Cardiac septum (tissue), 1 donor: ENCODE results near the gene OR2B2. TPM values are rescaled to one million over a fixed set of nuclear protein-coding genes. Genes with fewer than 3 reads are reported as not detected.
A peak's percentile ranks its signal among the peaks of the same experiment; 100 is the strongest.

ENCODE experiments used
- DNase-seq: peaks from one replicate; pipeline ENCODE4 v3.0.0-alpha.2; 2020; ENCODE audit warnings: low spot score
- intact Hi-C: fragments of 100-400 bp; cut with DNase I; formaldehyde crosslinking; loops from one replicate; pipeline ENCODE4 v1.14.0; 2022
- total RNA-seq: library from RNA; stranded (reverse); fragmentation: NEBNext Ultra II Directional; extraction: Animal tissue kit (Norgen Biotek cat#: 25700); gene quantifications from one replicate; pipeline ENCODE4 v1.2.1, GENCODE V29; 2021
- donor health status: DM: no; HTN: no; CAD: no.

OR2B2 gene
- total RNA-seq, 1 donor from 2014 or later: not detected

DNA sequence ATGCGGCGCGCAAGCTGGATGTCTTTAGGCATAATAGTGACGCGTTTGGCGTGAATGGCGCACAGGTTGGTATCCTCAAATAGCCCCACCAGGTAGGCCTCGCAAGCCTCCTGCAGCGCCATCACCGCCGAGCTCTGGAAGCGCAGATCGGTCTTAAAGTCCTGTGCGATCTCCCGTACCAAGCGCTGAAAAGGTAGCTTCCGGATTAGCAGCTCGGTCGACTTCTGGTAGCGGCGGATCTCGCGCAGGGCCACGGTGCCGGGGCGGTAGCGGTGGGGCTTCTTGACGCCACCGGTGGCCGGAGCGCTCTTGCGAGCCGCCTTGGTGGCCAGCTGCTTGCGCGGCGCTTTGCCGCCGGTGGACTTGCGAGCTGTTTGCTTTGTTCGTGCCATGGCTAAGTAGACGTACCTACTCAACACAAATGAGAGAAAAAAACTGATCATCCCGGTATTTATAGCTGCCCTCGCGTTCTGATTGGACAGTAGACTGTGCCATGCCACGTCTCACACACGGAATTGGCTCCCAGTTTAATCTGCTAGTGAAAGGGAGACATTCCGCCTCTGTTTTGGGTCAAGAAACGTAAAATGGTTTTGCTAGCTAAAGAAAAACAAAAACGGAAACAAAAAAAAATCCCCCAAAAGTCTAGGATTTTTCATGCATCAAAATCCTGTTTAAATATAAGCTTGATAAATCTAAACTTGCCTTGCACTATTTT, 40.1 kb downstream of the OR2B2 start:
- intact Hi-C loops: loop anchor here (2.0 kb wide), 1 partner anchor 21 kb away; a partner anchor contains a TSS
- DNase-seq: peak; percentile 84

DNA sequence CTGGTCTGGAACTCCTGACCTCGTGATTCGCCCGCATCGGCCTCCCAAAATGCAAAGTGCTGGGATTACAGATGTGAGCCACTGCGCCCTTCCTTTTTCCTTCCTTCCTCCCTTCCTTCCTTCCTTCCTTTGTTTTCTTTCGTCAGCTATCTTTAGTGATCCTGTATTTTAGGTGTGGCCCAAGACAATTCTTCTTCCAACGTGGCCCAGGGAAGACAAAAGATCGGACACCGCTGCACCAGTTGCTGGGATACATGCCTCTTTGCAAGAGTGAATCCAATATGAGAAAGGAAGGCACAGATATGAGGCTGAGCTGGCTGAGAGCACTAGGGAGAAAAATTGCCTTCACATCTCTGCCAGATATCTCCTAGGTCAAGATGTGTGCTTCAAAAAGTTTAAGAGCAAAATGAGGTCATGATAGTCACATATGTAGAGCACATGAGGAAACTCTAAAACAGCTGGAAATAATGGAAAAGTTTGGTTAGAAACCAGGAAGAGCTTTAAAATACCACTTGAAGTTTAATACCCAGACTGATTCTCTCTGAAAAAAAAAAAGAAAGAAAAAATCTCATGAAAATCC, 41.8 kb downstream of the OR2B2 start:
- no peak for DNase-seq
- intact Hi-C loops: no loop called here

DNA sequence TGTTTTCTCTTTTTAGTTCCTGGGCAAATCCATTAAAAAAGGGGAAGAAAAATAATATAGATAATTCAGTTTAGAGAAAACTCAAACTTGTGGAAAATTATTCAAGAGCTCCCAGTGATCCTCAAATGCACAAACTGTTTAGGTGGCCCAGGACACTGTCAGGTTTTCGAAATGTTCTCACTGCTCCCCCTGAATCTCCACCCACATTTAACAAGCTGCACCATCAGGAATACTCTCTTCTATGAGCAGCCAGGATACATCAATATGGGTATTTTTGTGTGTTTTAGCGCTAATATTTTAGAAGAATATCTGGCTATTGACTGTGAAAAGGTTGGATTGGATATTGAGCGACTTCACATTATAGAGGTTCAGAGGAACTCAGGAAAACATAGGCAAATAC, 43.9 kb downstream of the OR2B2 start:
- intact Hi-C loops: loop anchor here (10.0 kb wide), 1 partner anchor 1274 kb away; the partner anchor contains the start of gene ABT1
- DNase-seq: no peak

DNA sequence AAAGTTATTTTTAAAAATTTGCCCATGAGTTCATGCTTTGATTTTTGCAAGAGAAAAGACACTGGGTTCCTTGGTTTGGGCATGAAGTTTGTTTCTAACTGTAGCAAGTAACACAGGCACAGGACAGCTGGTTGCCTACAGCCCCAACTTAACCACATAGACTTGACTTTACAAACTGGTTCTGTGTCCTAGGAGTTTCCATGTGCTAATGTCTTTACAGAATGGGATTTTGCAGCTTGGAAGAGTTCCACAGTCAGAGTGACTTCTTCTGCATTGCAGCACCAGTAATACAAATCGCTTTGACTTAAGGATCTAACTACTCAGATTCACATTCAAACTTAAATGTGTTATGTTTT, 44.3 kb downstream of the OR2B2 start:
- no peak for DNase-seq
- intact Hi-C loops: loop anchor here (2.0 to 10.0 kb wide), 2 partner anchors 29 to 1273 kb away; partner anchors contain the start of gene ABT1

DNA sequence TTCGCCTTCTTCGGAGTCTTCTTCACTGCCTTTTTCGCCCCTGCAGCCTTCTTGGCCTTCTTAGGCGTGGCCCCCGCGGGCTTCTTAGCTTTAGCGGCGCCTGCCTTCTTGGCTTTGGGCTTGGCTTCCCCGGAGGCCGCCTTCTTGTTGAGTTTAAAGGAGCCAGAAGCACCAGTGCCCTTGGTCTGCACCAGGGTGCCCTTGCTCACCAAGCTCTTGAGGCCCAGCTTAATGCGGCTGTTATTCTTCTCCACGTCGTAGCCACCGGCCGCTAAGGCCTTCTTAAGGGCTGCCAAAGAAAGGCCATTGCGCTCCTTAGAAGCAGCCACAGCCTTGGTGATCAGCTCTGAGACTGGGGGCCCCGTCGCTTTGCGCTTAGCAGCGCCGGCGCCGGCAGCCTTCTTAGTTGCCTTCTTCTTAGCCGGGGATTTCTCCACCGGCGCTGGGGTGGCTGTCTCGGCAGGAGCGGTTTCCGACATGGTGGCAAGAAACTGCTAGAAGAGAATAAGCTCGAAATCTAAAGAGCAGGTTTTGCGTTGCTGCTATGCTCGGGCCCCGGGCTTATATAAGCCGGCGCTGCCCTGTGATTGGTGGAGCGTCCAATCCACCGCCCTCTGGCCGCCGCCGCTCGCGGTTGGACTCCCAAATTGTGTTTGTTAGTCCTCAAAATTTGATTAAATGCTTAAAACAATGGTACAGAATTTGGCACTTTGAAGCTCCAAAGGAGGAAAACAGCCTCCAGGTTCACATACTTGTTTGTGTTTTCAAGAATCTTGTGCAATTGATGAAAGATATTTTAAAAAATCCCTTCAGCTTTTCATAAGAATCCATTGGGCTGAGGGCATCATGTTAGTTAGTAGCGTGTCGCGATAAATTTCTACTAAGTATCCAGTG, 44.9 kb downstream of the OR2B2 start:
- peak; percentile 82 for DNase-seq
- intact Hi-C loops: loop anchor here (2.0 to 10.0 kb wide), 2 partner anchors 28 to 1272 kb away; partner anchors contain the start of gene ABT1

DNA sequence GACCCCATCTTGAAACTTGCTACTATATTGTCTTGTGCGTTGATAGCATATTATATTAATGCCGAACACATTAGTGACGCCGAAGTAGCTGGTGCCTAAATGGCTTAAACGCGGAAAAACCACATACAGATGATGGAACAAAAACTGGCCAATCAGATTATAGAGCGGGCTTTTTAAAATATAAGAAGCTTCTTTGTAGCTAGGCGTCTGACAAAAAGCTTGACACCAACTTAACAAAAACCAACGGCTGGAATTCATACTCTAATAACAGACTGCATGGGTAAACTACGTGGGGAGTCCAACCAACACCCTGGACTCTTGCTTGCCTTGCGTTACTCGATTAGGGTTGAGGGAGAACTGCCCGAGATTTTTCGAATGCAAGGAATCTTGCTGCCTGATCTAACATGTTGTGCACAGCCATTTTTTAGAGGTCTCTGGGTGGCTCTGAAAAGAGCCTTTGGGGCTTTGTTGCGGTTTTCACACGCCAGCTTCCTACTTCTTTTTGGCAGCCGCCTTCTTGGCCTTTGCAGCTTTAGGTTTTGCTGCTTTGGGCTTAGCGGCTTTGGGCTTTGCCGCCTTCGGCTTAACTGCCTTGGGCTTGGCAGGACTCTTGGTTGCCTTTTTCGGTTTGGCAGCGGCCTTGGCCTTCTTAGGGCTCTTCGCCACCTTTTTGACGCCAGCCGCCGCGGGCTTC, 45.7 kb downstream of the OR2B2 start:
- DNase-seq: no peak
- intact Hi-C loops: loop anchor here (2.0 to 10.0 kb wide), 2 partner anchors 28 to 1272 kb away; partner anchors contain the start of gene ABT1

DNA sequence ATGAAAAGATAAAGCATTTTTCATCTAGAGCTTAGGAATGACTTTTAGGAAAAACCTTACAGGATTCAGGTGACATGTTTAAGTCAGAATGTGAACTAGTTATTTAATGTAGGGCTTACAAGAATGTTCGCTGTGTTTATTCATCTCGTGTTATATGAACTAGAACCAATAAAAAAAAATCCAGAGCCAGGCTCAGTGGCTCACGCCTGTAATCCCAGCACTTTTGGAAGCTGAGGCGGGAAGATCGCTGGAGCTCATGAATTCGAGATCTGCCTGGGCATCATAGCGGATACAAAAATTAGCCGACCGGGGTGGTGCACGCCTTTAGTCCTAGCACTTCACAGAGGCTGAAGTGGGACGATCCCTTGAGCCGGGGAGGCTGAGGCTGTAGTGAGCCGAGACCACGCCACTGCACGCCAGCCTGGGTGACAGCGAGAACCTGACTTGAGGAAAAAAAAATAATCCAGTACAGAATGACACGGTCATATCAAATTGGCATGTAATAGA, 46.3 kb downstream of the OR2B2 start:
- intact Hi-C loops: loop anchor here (2.0 to 10.0 kb wide), 2 partner anchors 27 to 1271 kb away; partner anchors contain the start of gene ABT1
- DNase-seq: no peak

DNA sequence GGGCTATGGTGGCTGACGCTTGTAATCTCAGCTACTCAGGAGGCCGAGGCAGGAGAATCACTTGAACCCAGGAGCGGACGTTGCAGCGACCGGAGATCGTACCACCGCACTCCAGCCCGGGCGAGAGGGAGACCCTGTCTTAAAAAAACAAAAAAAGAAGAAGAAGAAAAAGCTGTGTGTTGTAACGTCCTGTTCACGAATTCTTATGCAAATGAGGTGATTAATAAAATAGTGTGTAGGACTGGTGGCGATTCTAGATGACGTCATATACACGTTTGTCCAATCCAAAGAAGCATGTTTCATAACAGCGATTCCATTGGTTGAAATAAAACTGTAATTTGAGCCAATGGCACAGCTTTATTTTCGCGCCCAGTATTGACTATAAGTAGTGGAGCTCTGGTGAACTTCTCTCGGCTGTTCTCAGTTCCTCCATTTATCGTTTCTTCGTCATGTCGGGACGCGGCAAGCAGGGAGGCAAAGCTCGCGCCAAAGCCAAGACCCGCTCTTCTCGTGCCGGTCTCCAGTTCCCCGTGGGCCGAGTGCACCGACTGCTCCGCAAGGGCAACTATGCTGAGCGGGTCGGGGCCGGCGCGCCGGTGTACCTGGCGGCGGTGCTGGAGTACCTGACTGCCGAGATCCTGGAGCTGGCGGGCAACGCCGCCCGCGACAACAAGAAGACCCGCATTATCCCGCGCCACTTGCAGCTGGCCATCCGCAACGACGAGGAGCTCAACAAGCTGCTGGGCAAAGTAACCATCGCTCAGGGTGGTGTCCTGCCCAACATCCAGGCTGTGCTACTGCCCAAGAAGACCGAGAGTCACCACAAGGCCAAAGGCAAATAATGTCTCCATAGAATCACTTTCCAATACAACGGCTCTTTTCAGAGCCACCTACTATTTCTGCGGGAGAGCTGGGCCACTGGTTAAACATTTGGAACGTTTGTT, 47.0 kb downstream of the OR2B2 start:
- DNase-seq: peak; percentile 78
- intact Hi-C loops: loop anchor here (10.0 kb wide), 1 partner anchor 1270 kb away; the partner anchor contains the start of gene ABT1

DNA sequence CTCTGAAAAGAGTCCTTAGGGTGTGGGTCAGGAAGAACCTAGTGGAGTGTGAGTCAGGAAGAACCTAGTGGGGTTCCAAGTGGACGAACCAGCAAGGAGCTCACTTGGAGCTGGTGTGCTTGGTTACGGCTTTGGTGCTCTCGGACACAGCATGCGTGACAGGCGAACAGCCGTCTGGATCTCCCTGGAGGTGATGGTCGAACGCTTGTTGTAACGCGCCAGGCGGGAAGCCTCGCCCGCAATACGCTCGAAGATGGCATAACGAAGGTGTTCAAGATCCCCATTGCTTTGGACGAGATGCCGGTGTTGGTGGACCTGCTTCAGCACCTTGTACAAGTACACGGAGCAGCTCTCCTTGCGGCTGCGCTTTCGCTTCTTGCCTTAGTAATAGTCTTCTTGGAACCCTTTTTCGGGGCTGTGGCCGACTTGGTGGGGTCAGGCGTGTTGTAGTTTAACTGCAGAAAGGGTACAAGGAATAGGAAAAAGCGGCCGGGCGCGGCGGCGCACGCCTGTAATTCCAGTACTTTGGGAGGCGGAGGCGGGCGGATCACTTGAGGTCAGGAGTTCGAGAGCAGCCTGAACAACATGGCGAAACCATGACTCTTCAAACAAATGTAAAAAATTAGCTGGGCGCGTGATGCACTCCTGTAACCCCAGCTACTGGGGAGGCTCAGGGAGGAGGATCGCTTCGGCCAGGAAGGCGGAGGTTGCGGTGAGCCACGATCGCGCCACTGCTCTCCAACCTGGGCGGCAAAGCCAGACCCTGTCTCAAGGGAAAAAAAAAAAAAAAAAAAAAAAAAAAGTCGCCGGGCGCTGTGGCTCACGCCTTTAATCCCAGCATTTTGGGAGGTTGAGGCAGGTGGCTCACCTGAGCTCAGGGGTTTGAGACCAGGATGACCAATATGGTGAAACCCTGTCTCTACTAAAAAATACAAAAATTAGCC, 48.0 kb downstream of the OR2B2 start:
- DNase-seq: no peak

DNA sequence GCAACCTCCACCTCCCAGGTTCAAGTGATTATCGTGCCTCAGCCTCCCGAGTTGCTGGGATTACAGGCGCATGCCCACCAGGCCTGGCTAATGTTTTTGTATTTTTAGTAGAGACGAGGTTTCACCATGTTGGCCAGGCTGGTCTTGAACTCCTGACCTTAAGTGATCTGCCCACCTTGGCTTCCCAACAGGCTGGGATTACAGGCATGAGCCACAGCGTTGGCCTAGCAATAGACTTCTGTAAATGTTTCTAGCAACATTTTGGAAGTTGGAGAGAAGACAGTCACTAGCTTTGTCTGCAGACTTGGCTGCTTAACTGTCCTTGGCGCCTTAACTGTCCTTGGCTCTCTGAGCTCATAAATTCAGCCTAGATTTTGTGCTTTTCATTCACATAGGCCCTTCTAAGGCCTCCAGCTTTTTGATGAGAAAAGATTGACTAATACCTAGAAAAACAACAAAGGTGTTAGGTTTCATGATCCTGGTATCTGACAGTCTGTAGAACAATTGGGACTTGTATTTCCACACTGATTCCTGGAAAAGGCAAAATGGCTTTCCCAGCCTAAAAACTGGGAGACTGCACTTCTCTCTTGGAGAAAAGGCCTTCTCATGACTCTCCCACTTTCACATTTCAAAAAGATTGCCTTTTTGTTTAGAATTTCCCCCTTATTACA, 49.7 kb downstream of the OR2B2 start:
- DNase-seq: no peak
- intact Hi-C loops: loop anchor here (10.0 kb wide), 1 partner anchor 1268 kb away; the partner anchor contains the start of gene ABT1

More for the DNA sequence above, 48.0 kb downstream of the OR2B2 start:
- intact Hi-C loops: loop anchor here (10.0 kb wide), 1 partner anchor 1269 kb away; the partner anchor contains the start of gene ABT1

DNA sequence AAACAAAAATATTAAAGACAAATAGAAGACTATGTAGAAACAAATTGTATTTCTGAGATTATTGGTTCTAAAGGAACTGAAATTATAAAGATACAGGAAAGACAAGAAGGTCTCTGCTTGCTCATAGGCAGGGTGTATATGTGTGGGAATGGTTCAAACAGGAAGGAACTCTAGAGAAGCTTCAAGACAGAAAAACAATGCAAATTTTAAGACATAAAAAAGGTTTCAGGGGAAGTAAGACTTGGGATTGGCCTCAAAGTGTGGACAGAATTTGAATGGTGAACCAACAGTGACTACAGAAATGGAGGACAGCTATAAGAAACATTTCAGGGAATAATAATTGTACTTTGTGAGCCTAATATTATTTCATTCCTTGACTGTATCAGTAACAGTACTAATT, 50.3 kb downstream of the OR2B2 start:
- intact Hi-C loops: loop anchor here (10.0 kb wide), 1 partner anchor 1267 kb away; the partner anchor contains the start of gene ABT1

DNA sequence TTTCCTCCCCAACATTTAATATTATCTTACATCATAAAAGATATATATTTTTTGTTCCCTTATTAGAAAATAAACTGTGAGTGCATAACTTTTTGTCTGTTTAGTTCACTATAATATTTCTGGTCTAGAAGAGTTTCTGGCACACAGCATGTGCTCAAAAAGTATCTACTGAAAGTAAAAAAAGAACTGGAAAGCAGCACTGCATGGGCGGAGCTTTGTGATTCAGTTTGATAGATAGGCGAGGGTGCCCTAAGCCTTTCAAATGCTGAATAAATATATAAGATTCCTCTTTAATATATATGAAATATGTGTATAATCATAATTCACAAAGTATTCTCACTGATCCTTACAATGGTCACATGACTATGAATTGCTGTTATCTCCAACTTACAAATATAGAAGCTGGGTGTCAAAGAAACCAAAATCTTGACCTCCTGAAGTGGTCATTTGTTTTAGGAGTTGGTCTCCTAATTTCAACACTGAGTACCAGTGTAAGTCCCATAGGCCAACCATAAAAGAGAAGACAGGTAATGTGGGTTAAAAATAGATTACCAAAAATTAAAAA, 50.8 kb downstream of the OR2B2 start:
- DNase-seq: no peak
- intact Hi-C loops: loop anchor here (10.0 kb wide), 1 partner anchor 1267 kb away; the partner anchor contains the start of gene ABT1

More for the DNA sequence above, 50.3 kb downstream of the OR2B2 start:
- no peak for DNase-seq
